Activated CD8-positive, alpha-beta memory T cell treated with anti-CD3 and anti-CD28 coated beads, Interleukin-2, amount 10 ng/mL, durations not matched to agents 7 days and 5 days (primary cell): ENCODE measurements around the gene CZIB. TPM values are rescaled to one million over a fixed set of nuclear protein-coding genes. Genes with fewer than 3 reads are reported as not detected.
"Not testable (repeated sequence)": the region's sequence is repeated elsewhere in the genome, so short reads cannot be mapped to it uniquely, and the experiment has no call there.

Experiments
- ATAC-seq: fragments of 150-1000 bp; cut with Tn5 transposase; one replicate; pipeline ENCODE4 v1.10.0; 2021; ENCODE audit warnings: moderate library complexity
- CTCF ChIA-PET: fragments of 350-600 bp; sonication (Branson Sonifier 250); formaldehyde crosslinking; loops from one replicate; lab custom pipeline; 2021; ENCODE audit warnings: antibody characterized with exemption; lab: Charles Lee
- DNase-seq: peaks from one replicate; pipeline ENCODE4 v3.0.0-alpha.2; 2020
- H3K27ac Mint-ChIP-seq: one replicate; pipeline ENCODE4 v1.8.0; 2021; ENCODE audit warnings: mild to moderate bottlenecking, mixed read lengths
- H3K27me3 Mint-ChIP-seq: one replicate; pipeline ENCODE4 v1.8.0; 2021; ENCODE audit warnings: mixed read lengths
- H3K36me3 Mint-ChIP-seq: one replicate; pipeline ENCODE4 v1.8.0; 2021; ENCODE audit warnings: mild to moderate bottlenecking, mixed read lengths
- H3K4me1 Mint-ChIP-seq: one replicate; pipeline ENCODE4 v1.8.0; 2021; ENCODE audit warnings: mixed read lengths
- H3K4me3 Mint-ChIP-seq: one replicate; pipeline ENCODE4 v1.8.0; 2021; ENCODE audit warnings: mild to moderate bottlenecking, moderate library complexity, mixed read lengths
- H3K9me3 Mint-ChIP-seq: one replicate; pipeline ENCODE4 v1.8.0; 2022; ENCODE audit warnings: low read depth, mixed read lengths
- total RNA-seq, 2 experiments: library from RNA; stranded (reverse); gene quantifications; one replicate each; pipeline ENCODE4 v1.2.3, GENCODE V29; 2021

The CZIB gene
- total RNA-seq, 2 experiments from 2014 or later = 41.4 to 48.2 TPM

GRCh38 chr1:53196017-53196484, 24.4 kb downstream of the CZIB start:
- peaks cover 27% of the 10 kb centered on the region for H3K4me1 Mint-ChIP-seq

GRCh38 chr1:53195246-53196016, 25.0 kb downstream of the CZIB start:
- ATAC-seq = no peak
- Mint-ChIP-seq H3K9me3 (no peaks in the 10 kb centered on the region), H3K36me3 (peaks cover 7% of the 10 kb centered on the region), H3K4me1 (peaks cover 27% of the 10 kb centered on the region), H3K27ac (peak overlapping the region; percentile 67), H3K27me3 (peaks cover 3% of the 10 kb centered on the region), H3K4me3 (no peak overlapping the region)
- no peak for DNase-seq
- CTCF ChIA-PET = interaction anchor here (1.2 to 1.7 kb wide), 4 partner anchors 10 to 25 kb away, joined by 3 to 15 read pairs (median 8); no protein-coding TSS in a partner anchor

More at GRCh38 chr1:53196017-53196484, 24.4 kb downstream of the CZIB start:
- Mint-ChIP-seq H3K4me3 (peak overlapping the region; percentile 89), H3K36me3 (peaks cover 10% of the 10 kb centered on the region), H3K9me3 (no peaks in the 10 kb centered on the region), H3K27me3 (no peaks in the 10 kb centered on the region), H3K27ac (peak overlapping the region; percentile 87)
- ATAC-seq (peak; percentile 3), DNase-seq (no peak)
- CTCF ChIA-PET = interaction anchor here (1.7 kb wide), 1 partner anchor 10 kb away, joined by 15 read pairs; no protein-coding TSS in a partner anchor

GRCh38 chr1:53190210-53190611, 30.2 kb downstream of the CZIB start:
- Mint-ChIP-seq H3K27ac (no peak overlapping the region), H3K27me3 (peaks cover 11% of the 10 kb centered on the region), H3K9me3 (no peaks in the 10 kb centered on the region), H3K36me3 (no peaks in the 10 kb centered on the region), H3K4me3 (no peak overlapping the region), H3K4me1 (no peaks in the 10 kb centered on the region)
- CTCF ChIA-PET = no interaction called here
- DNase-seq = no peak
- no peak for ATAC-seq

- Mint-ChIP-seq H3K4me1 (no peaks in the 10 kb centered on the region), H3K9me3 (no peaks in the 10 kb centered on the region), H3K27ac (no peak overlapping the region), H3K4me3 (no peak overlapping the region), H3K27me3 (peaks cover 11% of the 10 kb centered on the region), H3K36me3 (no peaks in the 10 kb centered on the region)
- no peak for DNase-seq
- no peak for ATAC-seq
- CTCF ChIA-PET = no interaction called here
These were observed 31.4 kb downstream of the CZIB start for GRCh38 chr1:53189061-53189460.

- no peaks in the 10 kb centered on the region for H3K9me3 Mint-ChIP-seq
- H3K27me3 Mint-ChIP-seq = peaks cover 11% of the 10 kb centered on the region
- DNase-seq = no peak
- no peaks in the 10 kb centered on the region for H3K36me3 Mint-ChIP-seq
- ATAC-seq = no peak
- H3K27ac Mint-ChIP-seq = no peak overlapping the region
- CTCF ChIA-PET = no interaction called here
- no peaks in the 10 kb centered on the region for H3K4me1 Mint-ChIP-seq
- H3K4me3 Mint-ChIP-seq = no peak overlapping the region
These were observed 32.3 kb downstream of the CZIB start for GRCh38 chr1:53188099-53188498.

- Mint-ChIP-seq H3K4me1 (no peaks in the 10 kb centered on the region), H3K36me3 (no peaks in the 10 kb centered on the region), H3K9me3 (no peaks in the 10 kb centered on the region), H3K27ac (no peak overlapping the region), H3K27me3 (peaks cover 11% of the 10 kb centered on the region), H3K4me3 (no peak overlapping the region)
- DNase-seq (no peak), ATAC-seq (no peak)
- CTCF ChIA-PET = interaction anchor here (1.5 to 1.7 kb wide), 3 partner anchors 14 to 266 kb away, joined by 5 to 6 read pairs (median 5); partner anchors contain the start of gene ECHDC2
These were observed 33.0 kb downstream of the CZIB start for GRCh38 chr1:53187401-53187800.

GRCh38 chr1:53186533-53186932, 33.9 kb downstream of the CZIB start:
- Mint-ChIP-seq H3K27me3 (peaks cover 11% of the 10 kb centered on the region), H3K4me1 (no peaks in the 10 kb centered on the region), H3K27ac (no peak overlapping the region), H3K9me3 (no peaks in the 10 kb centered on the region), H3K36me3 (no peaks in the 10 kb centered on the region), H3K4me3 (no peak overlapping the region)
- CTCF ChIA-PET = interaction anchor here (0.8 to 2.1 kb wide), 6 partner anchors 10 to 361 kb away, joined by 3 to 15 read pairs (median 5); partner anchors contain the start of genes CPT2 and ECHDC2
- ATAC-seq = no peak
- no peak for DNase-seq

- H3K27ac Mint-ChIP-seq, H3K9me3 Mint-ChIP-seq: not testable (repeated sequence)
- peaks cover 14% of the 10 kb centered on the region for H3K27me3 Mint-ChIP-seq
These were observed 34.5 kb downstream of the CZIB start for GRCh38 chr1:53185955-53186297.

GRCh38 chr1:53183095-53183990, 37.1 kb downstream of the CZIB start:
- H3K27ac Mint-ChIP-seq = no peak overlapping the region
- H3K4me3 Mint-ChIP-seq = no peak overlapping the region
- H3K4me1 Mint-ChIP-seq = no peaks in the 10 kb centered on the region
- no peaks in the 10 kb centered on the region for H3K9me3 Mint-ChIP-seq
- H3K36me3 Mint-ChIP-seq = no peaks in the 10 kb centered on the region
- peaks cover 22% of the 10 kb centered on the region for H3K27me3 Mint-ChIP-seq
- ATAC-seq (no peak), DNase-seq (no peak)
- CTCF ChIA-PET = interaction anchor here (0.7 to 1.5 kb wide), 9 partner anchors 9 to 484 kb away, joined by 3 to 11 read pairs (median 4); no protein-coding TSS in a partner anchor

More at GRCh38 chr1:53185955-53186297, 34.5 kb downstream of the CZIB start:
- CTCF ChIA-PET = interaction anchor here (0.8 to 2.1 kb wide), 7 partner anchors 9 to 360 kb away, joined by 3 to 15 read pairs (median 5); partner anchors contain the start of genes CPT2 and ECHDC2
- not testable (repeated sequence) for H3K36me3 Mint-ChIP-seq, H3K4me1 Mint-ChIP-seq, DNase-seq, H3K4me3 Mint-ChIP-seq, ATAC-seq

- Mint-ChIP-seq H3K9me3 (no peaks in the 10 kb centered on the region), H3K4me3 (no peak overlapping the region), H3K27me3 (peaks cover 19% of the 10 kb centered on the region), H3K27ac (no peak overlapping the region), H3K4me1 (no peaks in the 10 kb centered on the region), H3K36me3 (no peaks in the 10 kb centered on the region)
- CTCF ChIA-PET = interaction anchor here (0.6 to 4.1 kb wide), 17 partner anchors 9 to 484 kb away, joined by 3 to 17 read pairs (median 3); no protein-coding TSS in a partner anchor
- ATAC-seq (no peak), DNase-seq (no peak)
These were observed 37.7 kb downstream of the CZIB start for GRCh38 chr1:53182716-53183094.

GRCh38 chr1:53182111-53182593, 38.3 kb downstream of the CZIB start:
- Mint-ChIP-seq H3K9me3 (no peaks in the 10 kb centered on the region), H3K36me3 (no peaks in the 10 kb centered on the region), H3K4me3 (no peak overlapping the region), H3K27ac (no peak overlapping the region), H3K27me3 (peaks cover 14% of the 10 kb centered on the region), H3K4me1 (no peaks in the 10 kb centered on the region)
- CTCF ChIA-PET = interaction anchor here (0.6 to 4.1 kb wide), 17 partner anchors 9 to 483 kb away, joined by 3 to 17 read pairs (median 3); no protein-coding TSS in a partner anchor
- peak; percentile 90 for ATAC-seq
- peak; percentile 89 for DNase-seq

GRCh38 chr1:53180951-53181350, 39.5 kb downstream of the CZIB start:
- Mint-ChIP-seq H3K27ac (no peak overlapping the region), H3K9me3 (no peaks in the 10 kb centered on the region), H3K4me1 (no peaks in the 10 kb centered on the region), H3K27me3 (peaks cover 18% of the 10 kb centered on the region), H3K4me3 (no peak overlapping the region), H3K36me3 (no peaks in the 10 kb centered on the region)
- CTCF ChIA-PET = interaction anchor here (0.5 to 4.1 kb wide), 4 partner anchors 17 to 441 kb away, joined by 3 to 17 read pairs (median 4); no protein-coding TSS in a partner anchor
- no peak for ATAC-seq
- no peak for DNase-seq
